Measurements from ENCODE around the gene FABP1.
A peak's percentile ranks its signal among the peaks of the same experiment; 100 is the strongest.

The FABP1 gene

DNA sequence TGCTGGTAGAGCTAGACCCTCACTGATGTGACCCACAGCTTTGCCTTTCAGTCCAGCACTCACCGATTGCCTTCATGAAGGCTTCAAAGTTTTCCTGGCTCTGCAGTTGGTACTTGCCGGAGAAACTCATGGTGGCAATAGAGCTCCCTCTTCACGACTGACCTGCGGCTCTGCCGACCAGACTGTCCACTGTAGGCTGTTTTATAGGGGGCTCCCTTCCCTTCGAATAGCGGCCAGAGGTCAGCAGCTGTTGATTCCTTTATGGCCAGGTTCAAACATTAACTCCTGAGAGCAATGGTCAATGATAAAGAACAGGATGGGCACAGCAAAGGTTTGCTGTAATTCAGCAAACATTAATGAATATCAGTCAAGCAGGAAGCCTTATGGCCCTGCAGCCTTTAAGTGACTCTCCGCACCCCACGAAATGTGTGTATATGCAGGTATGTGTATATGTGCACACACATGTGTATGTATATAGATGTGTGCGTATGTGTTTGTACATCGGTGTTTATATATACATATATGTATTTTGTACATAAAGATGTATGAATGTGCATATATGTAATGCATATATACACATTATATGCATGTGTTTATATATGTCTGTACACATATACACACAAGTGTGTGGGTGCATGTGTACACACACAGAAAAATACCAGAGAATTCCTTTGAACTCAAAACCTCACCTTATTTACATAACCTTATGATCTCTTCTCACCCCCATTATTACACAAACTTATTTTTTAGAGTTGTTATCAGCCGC, at the start of gene FABP1:
FABP1 (minus strand) TSS at position 175 of the 766 bp plus-strand sequence; CDS start at position 130, 45 bp downstream.
- no peak for DNase-seq

DNA sequence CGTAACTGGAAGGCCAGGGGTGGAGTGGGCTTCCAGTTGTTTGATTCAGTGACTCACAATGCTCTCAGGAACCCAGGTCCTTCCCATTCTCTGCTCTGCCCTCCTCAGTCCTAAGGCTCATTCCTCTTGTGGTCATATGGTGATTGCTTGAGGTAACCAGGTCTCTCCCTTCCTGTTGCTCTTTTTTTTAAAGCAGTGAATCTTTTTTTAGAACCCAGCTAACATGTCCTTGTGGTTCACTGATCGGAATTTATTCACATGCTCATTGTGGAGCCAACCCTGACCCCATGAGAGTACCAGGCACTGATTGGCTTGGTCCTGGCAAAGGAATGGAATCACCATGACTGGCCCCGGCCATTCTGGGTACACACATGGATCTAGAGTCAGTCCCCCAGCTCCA, 49.7 kb upstream of the FABP1 start:
- no peak for DNase-seq

DNA sequence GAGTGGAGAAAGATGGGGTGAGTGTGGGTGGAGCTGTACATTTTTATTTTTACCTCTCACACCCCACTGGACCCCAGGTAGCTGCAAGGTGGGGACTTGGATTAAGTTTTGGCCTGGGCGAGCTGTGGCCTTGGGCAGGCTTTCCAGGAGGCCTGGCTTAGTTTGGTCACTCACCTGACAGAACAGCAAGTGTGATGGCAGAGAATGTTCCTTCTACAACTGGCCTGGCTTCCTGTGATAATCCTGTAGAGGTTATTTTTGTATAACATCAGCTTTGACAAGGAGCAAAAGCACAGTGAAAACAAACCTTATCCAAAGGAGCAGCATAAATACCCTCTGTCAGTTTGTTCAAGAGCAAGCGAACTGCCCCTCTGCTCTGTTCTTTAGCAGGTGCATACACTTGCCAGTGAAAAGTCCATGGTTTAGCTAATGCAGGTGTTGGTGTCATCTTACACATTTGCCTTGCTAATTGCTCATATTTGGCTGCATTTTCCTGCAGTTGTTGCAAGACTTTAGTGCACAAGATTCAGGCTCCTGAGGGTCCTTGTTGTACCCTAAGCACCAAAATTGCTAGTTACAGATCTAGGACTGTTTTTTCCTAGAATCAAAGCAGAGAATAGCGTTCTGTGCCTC, 48.6 kb upstream of the FABP1 start:
- no peak for DNase-seq

DNA sequence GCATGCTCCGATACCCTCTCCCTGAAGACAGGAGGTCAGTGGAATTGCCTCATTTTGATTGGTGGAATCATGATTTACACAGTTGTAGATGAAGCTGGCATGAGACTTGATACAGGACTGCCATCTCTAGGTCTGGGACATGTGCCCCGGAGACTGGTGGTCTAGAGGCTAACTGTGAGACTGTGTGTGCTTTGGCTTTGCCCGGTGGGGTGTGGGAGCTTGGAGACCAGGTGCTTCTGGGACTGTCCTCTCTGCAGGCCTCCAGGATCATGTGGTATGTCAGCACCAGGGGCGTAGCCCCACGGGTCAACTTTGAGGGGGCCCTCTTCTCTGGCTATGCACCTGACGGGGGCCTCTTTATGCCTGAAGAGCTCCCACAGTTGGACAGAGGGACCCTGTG, 45.0 kb upstream of the FABP1 start:
- no peak for DNase-seq

DNA sequence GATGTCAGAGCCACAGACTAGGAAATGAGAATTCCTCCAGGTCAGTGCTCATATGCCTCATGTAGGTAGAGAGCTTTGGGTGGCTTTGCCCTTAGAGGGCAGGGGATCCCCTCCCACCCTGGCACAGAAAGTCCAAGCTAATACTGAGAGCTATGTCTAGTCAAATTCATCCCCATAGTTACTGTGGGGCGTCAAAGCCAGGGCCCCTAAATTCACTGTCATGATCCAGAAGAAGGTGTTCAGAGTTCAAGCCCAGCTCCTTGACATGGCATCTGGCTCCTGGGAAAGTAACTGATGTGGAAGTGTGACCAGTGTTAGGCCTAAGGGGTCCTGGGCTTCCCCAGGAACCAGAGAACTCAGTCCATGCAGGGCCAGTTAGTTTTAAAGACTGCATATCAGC, 44.1 kb upstream of the FABP1 start:
- no peak for DNase-seq

DNA sequence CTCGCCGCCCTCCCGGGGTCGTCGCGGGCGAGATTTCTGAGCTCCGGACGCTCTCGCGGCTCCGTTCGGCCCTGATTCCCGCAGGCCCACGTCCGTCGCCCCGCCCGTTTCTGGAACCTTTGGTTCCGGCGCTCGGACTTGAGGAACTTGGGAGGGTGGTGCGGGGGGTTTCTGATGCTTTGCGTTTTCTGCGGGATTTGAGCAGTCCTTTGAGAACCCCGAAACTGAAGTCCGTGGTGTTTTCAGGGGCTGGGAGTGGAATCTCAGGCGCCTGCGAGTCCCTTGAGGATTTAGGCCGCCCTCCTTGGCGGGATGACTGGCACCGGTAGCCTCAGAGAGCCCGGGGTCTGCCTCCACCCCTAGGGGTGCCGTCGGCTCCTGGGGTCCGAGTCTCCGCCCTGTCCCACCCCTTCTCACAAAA, 42.6 kb upstream of the FABP1 start:
- DNase-seq, result no peak

DNA sequence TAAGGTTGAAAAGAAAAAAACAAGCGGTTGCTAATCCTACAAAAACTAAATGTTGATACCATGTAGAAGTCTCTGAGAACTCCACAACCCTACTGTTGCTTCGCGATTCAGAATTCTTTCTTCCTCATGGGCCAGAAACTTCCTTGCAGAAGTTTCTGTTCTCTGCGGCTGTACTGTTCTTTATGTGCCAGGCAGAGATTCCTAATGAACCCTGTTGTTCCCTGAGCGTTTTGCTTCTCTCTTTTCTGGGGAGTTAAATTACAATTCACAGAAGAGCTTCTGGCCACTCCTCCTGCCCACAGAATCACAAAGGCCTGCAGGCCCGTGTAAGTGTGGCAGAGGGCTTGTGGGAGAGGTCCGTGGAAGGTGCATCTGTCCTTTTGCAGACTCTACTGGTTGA, 40.5 kb upstream of the FABP1 start:
- no peak for DNase-seq

DNA sequence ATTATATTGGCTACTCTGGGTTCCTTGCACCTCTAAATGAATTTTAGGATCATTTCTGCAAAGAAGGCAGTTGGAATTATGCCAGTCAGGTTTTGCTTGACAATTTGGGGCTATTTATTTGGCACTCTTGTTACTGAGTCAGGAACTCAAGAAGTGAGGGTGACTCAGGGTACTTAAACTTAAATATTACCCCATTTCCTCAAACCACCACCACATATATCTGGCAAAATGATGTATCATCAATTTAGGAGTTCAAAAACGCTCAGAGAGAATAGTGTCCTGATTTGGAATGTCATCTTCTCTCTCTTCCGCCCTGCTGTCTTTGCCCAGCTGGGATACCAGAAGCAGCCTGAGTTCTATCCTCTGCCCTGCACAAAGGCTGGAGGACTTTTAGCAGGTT, 39.9 kb upstream of the FABP1 start:
- DNase-seq, result no peak

DNA sequence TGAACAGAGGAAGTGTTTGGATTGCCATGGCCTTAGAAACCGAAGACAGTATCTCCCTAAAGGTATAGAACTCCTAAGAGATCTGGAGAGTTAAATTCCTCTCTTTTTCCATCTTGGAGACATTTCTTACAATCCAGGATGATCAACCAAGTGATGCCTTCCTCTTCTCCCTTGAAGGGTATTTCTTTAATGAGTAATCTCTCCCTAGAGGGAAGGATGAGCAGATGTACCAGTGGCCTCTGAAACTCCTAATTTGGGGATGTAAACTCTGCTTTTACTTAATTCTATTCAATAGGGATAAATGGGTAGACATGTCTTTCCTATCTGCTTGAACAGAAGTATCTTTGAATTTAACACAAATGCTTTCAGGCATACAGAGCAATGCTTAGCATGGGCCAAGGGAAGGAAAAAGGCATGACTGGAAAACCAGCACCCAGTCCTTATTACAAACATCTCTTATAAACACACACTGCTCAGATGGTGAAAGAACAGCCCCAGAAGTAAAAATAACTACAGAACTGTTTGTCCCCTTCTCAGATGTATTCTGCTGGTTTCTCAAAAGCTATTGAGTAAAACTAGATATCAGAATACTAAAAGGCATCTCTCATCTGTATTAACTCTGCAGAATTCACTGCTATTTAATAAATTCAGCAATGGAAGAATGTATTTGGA, 37.6 kb upstream of the FABP1 start:
- DNase-seq, result no peak

DNA sequence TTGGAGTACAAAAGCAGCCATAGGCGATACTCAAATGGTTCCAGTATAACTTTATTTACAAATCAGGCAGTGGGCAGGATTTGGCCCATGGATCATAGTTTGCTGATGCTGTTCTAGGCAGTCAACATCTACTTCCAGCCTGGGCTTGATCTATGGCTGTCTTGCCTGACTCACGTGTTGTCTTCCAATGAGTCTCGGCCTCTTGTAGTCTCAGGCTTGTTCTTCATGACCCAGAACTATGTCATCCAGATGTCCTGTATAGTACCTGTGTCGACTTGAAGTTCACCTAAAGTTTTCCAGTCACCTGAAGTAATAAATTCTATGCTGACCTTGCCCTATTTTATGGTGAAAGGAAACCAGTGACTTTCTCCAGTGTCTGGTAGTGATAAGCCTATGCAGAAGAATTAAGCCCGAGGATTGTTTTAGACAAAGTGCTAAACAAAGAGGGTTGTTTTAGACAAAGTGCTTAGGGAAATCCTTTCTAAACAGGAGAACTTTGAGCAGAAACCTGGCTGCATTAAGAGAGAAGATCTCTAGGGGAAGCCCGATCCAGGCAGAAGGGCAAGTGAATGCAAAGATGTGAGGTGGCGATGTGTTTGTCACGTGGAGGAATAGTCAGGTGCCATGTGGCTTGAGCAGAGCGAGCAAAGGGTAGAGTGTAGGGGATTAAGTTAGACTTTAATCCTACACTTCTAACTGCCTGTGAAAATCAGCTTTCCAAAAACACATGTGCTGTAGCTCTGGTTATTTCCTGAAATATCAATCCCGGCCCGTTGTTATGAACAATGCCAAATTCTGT, 33.8 kb upstream of the FABP1 start:
- DNase-seq, result no peak

DNA sequence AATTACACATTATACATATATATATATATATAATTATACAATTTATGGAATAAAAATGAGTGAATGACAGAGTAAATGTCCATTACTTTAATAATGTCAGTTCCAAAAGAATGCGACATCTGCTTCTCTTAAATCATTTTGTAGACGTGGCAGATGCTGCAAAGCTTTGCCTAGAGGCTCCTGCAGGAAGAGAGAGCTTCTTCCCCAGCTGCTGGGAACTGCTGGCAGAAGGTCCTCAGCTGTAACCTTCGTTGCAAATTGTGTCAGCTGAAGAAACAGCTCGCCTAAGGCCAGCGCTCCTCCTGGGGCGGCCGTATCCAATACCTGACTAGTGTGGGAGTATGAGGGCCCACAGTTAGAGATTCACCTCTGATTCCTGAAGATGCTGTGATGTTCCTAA, 32.7 kb upstream of the FABP1 start:
- no peak for DNase-seq

DNA sequence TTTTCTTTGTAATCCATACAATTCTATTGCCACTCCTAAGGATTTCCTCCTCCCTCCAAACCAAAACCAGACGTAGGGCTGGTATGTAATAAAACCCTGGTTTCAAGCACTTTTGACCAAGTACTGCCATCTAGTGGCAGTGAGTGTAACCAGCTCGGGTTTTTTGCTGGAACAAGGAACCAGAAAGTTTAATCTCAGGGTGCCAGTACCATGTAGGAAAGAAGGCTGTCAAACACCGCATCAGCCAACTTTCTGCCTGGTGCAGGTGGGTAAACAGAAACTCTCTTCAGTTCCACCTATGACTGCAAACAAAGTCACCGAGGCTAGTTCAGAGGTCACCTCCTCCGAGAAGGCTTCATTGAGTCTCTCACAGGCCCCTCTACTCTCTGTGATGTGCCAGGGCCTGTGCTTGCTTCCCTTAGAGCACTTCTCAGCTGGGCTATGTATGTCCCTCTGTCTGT, 32.1 kb upstream of the FABP1 start:
- peak; percentile 41 for DNase-seq

DNA sequence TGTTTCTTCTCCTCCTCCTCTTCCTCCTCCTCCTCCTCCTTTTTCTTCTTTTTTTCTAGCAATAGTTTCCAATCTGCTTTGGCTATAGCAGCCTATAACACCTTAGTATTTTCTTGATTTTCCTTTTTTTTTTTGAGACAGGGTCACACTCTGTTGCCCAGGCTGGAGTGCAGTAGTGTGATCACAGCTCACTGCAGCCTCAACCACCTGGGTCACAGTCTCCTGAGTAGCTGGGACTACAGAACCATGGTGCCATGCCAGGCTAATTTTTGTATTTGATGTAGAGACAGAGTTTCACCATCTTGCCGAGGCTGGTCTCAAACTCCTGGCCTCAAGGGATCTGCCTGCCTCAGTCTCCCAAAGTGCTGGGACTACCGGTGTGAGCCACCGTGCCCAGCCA, 31.6 kb upstream of the FABP1 start:
- DNase-seq, result no peak

DNA sequence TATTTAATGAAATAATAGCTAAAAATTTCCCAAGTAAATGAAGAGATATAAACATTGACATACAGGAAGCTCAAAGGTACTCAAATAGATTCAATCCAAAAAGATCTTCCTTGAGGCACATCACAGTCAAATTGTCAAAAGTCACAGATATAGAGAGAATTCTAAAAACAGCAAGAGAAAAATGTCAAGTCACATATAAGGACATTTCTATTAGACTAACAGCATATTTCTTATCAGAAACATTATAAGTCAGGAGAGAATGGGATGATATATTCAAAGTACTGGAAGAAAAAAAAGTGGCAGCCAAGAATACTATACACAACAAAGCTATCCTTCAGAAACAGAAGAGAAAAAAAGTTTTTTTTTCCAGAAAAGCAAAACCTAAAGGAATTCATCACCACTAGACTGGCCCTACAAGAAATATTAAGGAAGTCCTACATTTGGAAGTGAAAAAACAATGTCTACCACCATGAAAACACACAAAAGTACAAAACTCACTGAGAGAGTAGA, 21.1 kb upstream of the FABP1 start:
- DNase-seq, result no peak

DNA sequence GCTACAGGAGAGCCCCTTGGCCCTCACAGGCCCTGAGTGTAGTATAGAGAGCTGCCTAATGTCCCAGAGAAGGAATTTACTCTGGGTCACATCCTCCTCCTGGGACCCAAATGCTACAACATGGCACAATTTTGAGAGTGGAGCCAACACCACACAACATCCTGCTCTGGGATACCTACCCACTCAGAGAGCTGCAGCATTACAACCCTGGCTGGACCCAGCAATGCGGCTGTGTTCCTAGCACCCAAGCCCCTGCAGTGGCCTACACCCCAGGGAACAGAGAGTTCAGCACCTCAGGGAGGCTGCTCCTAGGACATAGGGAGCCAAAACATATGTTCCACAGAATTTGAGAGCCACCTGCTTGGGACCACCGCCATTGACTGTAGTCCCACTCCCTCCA, 19.3 kb upstream of the FABP1 start:
- DNase-seq, result no peak

DNA sequence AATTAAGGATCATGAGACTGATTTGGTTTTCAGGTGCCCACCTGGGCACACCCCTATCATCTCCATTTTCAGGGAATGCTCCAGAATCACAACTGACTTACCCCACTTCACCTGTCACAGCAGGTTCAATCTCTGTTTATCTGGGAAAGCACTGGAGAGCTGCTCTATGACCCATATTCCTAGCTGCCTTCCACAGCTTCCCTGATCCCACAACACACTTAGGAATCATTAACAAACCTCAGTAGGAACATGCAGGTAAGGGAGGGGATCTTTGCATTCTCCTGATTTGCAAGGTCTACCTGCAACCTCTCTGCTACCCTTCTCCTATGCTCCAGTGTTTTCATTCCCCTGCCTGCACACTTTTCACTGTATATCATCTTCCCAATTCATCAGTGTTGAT, 18.7 kb upstream of the FABP1 start:
- no peak for DNase-seq

DNA sequence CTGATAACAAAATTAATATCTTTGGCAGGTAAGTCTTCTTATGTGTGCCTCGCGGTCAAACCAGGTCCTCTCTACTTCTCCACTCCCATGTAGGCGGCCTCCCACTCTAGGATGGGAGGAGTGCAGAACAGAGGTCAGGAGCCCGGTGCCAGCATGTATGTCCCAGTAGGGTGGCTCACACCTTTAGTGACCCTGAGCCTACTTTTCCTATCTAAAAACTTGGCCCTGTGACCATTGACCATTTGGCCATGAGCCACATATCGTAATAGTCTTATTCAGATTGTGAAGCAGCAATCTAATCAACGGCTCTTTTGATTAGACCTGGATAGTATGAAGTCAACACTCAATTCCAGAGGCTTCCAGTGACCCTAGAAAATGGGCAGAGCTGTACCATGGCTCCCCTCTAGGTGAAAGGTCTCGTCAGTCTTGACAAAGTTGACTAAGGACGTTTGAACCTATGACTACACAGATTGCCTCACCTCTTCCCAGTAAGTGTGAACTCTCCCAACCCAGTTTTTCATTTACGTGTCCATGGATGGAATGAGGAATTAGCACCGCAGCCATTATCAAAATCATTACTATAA, 17.1 kb upstream of the FABP1 start:
- DNase-seq, result no peak

DNA sequence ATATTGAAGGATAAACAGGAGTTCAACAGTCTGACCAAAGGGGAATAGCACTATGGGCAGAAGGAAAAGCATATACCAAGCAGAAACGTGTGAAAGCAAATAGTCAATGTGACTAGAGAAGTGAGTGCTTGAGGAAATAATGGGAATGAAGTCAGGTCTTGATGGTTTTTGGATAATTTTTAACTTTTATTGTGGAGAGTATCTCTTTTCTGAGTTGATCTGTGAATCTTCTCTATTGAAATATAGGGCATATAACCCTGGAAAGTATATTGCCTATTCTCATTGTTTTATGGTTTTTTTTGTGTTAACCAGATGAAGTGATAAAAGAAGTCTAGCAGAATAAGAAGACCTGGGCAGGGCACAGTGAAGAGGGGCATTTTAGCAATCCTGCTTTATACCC, 16.4 kb upstream of the FABP1 start:
- DNase-seq, result no peak

DNA sequence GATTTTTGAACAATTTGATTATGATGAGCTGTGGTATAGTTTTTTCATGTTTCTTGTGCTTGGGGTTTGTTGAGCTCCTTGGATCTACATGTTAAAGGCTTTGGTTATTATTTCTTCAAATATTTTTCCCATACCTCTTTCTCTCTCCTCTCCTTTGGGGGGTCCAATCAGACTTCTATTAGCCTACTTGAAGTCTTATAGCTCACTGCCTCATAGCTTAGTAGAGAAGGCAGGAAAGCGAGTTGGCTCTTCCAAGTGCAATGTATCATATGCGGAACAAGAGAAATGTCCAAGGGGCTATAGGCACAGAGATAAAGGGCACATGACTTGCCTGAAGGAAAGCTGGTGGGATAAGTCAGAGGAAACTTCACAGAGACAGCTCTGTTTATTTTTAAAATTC, 14.1 kb upstream of the FABP1 start:
- DNase-seq, result no peak

DNA sequence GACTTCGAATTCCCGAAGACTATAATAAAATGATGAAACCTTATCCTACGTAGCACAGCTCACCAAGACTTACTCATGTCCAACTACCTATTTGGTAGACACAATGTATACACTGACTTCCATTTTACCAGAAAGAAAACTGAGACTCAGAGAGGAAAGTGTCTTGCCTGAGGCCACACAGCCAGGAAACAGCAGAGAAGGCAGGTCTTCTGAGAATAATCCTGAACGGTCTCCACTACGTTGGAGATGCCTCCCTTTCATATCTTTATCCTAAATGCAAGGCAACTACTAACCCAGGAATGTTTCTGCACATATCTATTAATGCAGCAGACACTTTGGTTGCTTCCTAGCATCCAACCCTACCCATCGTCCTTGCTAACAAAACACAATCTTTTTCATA, 11.9 kb upstream of the FABP1 start:
- DNase-seq, result no peak

DNA sequence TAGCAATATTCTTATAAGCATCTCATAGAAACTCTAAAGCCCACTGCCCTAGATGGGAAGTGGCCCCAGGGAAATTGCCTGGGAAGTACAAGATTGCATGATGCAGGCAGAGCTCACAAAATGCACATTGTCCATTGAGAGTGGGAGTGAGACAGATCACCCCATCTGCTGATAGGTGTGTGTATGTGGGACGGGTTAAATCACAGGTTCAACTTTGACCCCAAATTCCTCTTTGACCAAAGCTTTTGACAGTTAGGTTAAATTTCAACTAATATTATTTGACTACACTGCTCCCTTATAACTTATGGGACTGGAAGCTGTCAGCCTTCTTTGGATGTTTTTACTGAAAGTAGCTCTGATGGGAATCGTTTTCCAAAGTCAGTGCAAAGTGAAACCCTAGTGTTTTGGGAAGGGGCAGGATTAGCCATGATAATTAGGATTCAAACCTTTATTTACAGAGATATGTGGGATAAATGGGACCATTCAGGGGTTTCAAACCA, 11.4 kb upstream of the FABP1 start:
- DNase-seq, result no peak

DNA sequence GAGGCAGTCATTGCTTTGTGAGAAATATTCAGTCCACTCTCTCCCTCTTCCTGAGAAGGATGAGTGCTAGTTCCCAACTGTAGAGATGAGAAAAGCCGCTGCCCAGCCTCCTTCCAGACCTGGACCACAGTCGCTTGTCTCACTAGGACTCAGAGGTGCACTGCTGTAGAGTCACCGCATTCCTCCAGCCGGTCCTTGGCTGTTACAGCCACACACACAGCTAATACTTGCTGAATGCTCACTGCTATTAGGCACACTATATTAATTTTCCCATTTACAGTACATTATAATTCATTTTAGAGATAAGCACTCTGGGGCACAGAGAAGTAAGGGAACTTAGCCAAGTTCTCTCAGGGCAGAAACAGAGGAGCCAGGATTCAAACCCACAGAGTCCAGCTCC, 10.0 kb upstream of the FABP1 start:
- no peak for DNase-seq

DNA sequence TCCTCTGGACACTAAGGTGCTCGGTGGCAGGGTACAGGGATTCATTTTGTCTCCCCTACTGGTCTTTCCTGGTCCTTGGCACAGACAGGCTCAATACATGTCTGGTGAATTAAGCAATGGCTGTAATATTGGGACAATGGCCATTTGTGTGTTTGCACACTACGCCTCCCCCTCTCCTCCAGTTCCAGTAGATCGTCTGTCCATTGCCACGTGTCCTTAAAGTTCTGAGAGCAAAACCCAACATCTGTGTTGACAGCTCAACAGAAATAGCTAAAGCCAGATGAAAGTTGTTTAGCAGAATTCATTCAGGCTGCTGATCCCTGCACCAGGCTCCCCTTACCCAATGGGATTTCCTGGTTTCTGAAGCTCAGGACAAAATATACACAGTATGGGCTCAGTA, 9.0 kb upstream of the FABP1 start:
- no peak for DNase-seq
